Activated CD4-positive, CD25-positive, alpha-beta regulatory T cell (primary cell): ENCODE data around the gene MAMLD1.
"Not testable (repeated sequence)": the region's sequence is repeated elsewhere in the genome, so short reads cannot be mapped to it uniquely, and the experiment has no call there.

ENCODE experiments used
- DNase-seq, 4 experiments: peaks; one replicate each; lab custom pipeline; 2025; lab: John Stamatoyannopoulos, UW

Gene MAMLD1, protein sequence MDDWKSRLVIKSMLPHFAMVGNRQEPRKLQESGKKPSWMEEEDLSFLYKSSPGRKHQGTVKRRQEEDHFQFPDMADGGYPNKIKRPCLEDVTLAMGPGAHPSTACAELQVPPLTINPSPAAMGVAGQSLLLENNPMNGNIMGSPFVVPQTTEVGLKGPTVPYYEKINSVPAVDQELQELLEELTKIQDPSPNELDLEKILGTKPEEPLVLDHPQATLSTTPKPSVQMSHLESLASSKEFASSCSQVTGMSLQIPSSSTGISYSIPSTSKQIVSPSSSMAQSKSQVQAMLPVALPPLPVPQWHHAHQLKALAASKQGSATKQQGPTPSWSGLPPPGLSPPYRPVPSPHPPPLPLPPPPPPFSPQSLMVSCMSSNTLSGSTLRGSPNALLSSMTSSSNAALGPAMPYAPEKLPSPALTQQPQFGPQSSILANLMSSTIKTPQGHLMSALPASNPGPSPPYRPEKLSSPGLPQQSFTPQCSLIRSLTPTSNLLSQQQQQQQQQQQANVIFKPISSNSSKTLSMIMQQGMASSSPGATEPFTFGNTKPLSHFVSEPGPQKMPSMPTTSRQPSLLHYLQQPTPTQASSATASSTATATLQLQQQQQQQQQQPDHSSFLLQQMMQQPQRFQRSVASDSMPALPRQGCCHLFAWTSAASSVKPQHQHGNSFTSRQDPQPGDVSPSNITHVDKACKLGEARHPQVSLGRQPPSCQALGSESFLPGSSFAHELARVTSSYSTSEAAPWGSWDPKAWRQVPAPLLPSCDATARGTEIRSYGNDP

DNA sequence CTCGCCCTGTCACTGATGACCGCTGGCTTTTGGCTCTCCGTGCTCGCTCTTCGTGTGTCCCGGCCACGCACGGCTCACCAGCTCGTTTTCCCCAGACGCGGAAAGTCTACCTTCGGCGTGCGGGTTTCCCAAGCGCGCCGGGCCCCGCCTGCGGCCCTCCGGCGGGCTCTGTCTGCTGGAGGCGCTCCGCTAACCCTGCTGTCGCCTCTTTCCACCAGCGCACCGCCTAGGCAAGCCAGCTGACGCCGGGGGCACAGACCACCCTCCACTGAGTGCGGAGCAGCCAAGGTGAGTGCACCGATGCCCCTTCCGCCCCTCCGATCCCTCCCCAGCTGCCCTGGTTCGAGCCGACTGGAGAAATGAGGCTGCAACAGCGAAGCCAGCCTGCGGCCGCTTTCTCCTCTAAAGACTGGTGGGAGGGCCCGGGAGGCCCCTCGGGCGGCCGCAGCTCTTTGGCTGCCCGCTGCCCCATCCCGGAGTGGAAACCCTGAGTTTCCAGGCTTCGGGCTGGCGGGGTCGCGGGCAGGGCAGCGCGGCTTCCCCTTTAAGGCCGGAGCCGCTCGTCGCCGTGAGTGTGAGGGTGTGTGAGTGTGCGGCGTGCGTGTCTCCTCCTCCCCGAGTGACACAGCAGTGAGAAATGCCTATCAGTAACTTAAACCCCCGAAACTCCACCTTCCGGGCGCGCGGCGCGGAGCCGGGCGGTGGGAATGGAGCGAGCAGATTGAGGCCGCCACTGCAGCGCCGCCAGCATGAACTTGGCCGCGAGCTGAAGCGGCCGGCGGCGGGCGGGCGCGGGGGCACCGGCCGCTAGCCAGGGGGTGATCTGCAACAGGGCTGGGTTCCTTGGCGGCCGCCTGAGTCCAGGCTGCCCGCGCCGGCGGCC is at the start of gene MAMLD1:
Gene MAMLD1 (plus strand): TSS at position 719 of the 883 bp plus-strand sequence. CDS start 82,200 bp downstream, outside the sequence.
- peak in 2 of 4 experiments; percentile 1 to 18 for DNase-seq

DNA sequence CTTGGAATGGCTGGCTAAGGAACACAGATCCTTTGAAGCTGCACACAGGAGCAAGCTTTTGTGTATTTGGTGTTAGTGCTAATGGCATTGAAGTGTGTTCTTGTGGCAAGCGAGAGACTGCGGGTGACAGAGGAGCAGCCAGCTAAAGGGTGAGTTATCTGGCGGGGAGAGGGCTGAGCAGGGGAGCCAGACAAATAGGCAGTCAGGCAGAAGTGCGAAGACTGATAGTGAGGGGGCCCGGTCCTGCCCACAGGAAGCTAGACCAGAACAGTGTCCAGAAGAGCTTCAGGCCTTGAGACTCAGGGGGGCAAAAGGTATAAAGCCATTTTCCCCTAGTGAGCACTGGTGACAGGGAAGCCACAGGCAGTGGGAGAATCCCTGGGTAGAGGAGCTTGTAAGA is 49.6 kb upstream of the MAMLD1 start:
- no peak for DNase-seq

GRCh38 chrX:150314186-150314585 is 48.9 kb upstream of the MAMLD1 start:
- no peak for DNase-seq

DNA sequence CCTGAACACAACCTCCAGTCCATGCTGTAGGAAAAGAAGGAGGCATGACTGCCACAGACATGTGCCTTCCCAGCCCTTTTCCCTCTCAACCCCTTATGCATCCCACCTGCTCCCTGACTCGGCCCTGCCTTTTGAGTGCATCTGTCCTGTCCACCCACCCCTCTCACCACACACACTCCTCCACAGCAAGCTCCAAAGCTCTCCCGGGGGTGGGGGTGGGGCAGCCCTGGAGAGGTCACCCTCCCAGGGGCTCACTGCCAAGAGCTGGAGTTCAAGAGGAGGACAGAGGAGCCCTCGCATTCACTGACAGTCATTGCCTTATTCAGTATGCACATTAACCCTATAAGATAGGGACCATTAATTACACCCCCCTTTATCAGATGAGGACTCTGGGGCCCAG is 46.6 kb upstream of the MAMLD1 start:
- DNase-seq, result no peak

DNA sequence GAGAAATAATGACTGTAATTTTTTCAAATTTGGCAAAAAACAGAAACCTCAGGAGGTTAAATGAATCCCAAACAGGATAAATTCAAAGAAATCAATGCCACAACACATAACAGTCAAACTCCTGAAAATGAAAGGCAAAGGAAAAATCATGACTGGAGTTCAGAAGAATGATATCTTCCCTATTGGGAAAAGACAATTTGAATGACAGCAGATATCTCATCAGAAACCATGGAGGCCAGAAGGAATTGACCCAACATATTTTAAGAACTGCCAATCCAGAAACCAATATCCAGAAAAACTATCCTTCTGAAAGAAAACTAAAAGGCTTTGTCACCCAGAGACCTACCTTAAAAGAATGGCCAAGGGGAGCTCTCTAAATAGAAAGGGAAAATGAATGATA is 40.1 kb upstream of the MAMLD1 start:
- DNase-seq, result no peak

GRCh38 chrX:150324035-150324728 is 38.9 kb upstream of the MAMLD1 start:
- no peak for DNase-seq

- DNase-seq, result no peak
These were observed 38.2 kb upstream of the MAMLD1 start for GRCh38 chrX:150324919-150325318.

DNA sequence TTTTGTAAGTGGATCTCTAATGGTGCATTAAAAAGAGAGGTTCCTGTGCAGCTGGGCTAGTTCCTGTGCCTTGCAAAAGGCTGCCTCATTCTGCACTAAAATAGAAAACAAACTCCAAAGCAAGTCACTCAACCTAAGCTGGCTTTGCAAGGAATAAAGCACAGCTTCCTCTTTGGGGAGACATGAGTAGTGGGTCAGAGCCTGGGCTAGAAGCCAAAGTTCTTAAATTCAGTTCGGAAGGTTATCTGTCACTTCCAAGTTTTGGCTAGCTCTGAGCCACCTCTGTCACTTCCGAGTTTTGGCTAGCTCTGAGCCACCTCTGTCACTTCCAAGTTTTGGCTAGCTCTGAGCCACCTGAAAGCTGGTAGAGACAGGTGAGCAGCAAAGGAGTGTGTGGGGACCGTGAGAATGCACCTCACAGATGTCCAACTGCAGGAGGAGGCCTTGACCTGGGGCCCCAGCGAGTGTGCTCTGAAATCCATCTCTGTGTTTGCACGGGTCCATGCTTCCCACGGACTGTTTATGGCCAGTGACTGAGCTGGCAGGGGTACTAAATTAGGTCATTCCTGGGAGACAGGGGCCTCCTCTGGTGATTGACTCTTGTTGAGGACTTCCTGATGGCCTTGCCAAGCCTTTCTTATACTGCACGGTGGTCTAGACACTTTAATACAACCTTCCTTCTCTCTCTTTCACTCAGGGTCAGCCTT is 36.4 kb upstream of the MAMLD1 start:
- no peak for DNase-seq

DNA sequence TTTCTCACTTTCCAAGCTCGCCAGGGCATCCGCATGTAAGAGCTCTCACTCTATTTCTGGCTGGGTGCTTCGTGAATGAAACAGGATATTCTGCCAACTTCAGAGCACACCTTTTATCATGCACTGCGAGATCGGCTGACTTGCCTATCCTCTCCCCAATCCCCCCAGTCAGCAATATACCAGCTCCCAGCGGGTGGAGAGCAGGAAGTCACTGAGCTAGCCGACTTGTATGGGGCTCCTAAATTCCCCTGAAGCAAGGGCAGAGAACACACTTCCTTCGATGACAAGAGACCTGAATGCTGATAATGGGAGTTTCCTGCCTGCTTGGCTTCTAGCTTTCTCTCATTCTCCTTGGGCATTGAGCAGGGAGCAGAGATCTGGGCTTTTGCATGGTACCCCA is 33.8 kb upstream of the MAMLD1 start:
- DNase-seq, result no peak

DNA sequence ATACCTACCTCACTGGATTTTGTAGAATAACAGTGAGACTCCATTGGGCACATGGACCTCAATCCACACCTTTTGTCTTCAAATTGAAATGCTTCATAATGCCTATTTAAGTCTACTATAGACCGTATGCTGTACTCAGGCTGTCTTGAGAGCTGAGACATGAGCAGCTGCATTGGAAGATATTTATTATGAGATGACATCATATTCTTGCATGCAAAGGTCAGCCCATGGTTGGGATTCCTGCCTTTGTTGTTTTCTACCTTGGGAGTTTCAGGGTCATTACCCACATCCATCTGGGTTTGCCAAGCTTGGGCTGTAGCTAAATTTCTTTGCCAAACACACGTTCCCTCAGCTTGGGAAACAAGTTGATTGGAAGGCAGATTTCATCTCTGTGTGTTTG is 33.2 kb upstream of the MAMLD1 start:
- no peak for DNase-seq

DNA sequence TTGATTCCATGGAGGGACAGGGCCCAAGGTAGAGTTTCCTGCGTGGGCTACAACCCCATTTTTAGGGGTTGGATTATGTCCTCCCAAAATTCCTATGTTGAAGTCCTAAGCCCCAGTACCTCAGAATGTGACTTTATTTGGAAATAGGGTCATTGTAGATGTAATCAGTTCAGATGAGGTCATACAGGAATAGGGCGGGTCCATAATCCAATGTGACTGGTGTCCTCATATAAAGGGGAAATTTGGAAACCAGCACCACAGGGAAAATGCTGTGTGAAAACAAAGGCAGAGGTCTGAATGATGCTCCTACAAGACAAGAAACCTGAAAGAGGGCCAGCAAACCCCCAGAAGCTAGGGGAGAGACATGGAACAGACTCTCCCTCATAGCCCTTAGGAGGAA is 31.1 kb upstream of the MAMLD1 start:
- no peak for DNase-seq

GRCh38 chrX:150334100-150334499 is 29.0 kb upstream of the MAMLD1 start:
- no peak for DNase-seq

DNA sequence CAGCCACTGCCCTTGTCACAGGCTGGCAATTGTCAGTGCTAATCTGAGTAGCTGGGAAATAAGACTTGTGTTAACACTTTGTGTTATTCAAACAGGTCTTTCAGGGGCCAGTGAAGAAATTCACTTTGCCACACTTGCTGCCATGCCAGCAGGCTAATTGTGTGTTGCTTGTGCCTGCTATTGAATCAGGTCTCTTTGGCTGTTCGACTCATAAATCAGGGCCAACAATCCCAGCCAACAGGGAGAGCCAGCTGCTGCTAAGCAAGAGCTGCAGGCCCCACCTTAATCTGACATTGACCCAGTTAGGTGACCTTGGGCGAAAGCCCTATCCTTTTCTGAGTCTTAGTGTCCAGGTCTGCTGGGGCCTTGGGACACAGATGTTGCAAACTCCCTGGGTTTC is 28.1 kb upstream of the MAMLD1 start:
- DNase-seq, result no peak

DNA sequence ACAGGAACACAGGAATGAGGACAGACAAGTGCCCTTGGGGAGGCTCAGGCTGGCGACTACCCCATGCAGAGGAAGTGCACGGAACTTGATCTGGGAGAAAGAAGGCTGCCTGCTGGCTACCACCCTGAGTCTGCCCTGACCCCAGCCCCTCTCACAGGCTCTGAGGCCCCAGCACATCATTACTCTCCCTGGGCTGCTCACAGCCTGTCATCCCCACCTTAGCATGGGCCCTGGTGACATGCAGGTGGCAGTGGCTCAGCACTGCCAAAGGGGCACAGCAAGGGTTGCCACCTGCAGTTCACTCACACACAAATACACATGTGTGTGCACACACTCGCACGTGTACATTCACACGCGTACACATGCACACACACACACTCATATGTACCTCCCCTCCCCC is 26.1 kb upstream of the MAMLD1 start:
- DNase-seq, result no peak

DNA sequence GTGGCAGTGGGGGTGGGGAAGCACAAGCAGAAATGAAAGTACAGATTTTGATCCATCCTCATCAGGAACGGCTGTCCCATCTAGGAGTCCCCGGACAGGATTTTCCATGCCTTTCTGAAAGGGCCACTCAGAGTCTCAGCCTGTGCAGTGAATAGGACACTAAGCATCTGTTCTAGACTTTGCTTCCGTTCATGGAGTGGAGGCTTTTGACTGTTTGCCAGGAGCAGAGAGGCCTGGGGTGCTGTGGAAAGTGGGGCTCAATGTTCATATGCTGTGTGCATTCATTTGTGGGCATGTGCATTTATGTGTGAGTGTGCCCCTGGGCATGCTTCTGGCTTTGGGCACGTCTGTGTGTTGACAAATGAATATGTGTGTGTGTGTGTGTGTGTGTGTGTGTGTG is 25.6 kb upstream of the MAMLD1 start:
- DNase-seq, result no peak

GRCh38 chrX:150338615-150339014 is 24.5 kb upstream of the MAMLD1 start:
- DNase-seq, result no peak

DNA sequence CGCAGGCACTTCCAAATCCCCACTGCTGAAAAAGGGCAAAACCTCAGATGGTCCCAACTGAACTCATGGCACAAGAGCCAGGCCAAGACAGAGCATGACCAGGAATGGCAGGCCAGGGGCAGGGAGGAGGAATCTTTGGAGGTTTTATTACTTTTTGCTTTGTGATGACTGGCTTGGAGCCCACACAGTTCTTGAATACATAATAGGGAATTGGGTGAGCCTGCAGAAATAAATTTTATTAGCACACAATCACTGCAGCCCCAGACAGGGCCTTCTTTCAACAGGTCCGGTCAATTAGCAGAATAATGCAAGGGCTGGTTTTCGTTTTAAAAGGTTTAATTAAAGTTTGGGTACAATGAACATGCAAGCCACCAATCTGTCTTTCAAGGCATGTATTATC is 23.4 kb upstream of the MAMLD1 start:
- no peak for DNase-seq

- DNase-seq, result not testable (repeated sequence)
These were observed 22.8 kb upstream of the MAMLD1 start for GRCh38 chrX:150340326-150340725.

DNA sequence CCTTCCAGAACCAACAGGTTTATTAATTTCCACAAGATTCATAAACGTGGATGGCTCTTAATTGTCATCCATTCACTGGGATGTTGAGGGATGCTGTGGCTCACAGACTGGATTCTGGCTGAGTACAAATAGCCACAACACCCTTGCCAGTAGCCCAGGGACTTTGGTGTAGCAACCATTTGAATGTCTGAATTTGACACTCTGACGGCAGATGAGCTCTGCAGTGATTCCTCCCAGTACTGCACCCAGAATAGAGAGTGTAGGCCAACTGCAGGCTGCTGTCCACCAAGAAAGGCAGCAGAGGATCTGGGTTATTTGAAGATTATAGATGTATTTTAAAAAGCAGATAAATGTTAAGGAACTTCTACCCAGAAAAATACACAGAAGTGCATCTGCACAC is 15.6 kb upstream of the MAMLD1 start:
- no peak for DNase-seq

- no peak for DNase-seq
These were observed 14.8 kb upstream of the MAMLD1 start for GRCh38 chrX:150348365-150348764.

DNA sequence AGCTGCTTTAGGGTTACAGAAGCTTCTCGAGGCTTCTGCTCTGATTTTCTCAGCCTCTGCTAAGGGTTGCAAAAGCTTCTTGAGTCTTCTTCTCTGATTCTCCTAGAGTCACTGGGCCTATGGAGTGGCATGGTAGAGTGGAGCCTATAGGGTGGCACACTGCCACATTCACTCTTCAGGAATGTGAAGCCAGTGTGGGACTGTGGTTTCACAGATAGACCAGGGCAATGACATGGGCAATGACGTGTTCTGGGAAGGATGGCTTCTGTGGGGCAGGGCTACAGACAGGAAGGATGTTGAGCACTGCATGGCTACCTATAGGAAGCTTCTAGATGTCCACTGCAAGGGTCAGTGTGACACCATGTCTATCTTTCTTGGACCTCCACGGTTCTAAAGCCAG is 11.0 kb upstream of the MAMLD1 start:
- no peak for DNase-seq
